NCI-H2107 treated with DMSO at 0.1 percent for 48 hours (cell line): ENCODE results near the gene SIN3B.
A peak's percentile ranks its signal among the peaks of the same experiment; 100 is the strongest.
"Not testable (repeated sequence)": the region's sequence is repeated elsewhere in the genome, so short reads cannot be mapped to it uniquely, and the experiment has no call there.

ENCODE experiments used
- DNase-seq: peaks from one replicate; lab custom pipeline; 2025; ENCODE audit not compliant: unreplicated experiment; lab: John Stamatoyannopoulos, UW

The SIN3B gene

DNA sequence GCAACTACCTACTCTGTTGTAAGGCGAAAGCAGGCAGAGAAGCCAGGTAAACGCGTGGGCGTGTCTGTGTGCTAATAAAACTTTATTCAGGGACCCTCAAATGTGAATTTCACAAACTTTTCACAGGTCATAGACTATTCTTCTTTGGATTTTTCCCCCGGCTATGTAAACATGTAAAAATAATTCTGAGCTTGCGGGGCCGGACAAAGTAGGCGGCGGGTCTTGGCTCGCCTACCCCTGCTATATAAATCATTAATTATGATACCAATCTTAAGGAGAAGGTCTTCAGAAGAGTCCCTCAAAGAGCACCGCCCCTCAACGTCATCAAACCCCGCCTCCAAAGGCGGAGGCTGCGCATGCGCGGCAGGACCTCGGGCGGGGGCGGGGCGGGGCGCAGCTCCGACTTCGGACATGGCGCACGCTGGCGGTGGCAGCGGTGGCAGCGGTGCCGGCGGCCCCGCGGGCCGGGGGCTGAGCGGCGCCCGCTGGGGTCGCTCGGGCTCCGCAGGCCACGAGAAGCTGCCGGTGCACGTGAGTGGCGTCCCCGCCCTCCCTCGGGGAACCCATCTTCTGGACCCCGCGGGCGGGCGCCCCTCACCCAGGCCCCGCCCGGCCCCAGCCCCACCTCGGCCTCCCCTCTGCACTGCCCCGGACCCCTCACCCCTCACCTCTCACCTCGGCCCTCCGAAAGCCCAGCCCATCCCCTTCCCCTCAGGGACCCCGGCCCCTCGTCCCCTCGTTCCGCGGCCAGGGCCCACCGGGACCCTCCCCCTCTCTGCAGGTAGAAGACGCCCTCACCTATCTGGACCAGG is at the start of gene SIN3B:
SIN3B (plus strand) TSS at position 389 of the 812 bp plus-strand sequence; CDS start at position 412, 23 bp downstream.
- peak; percentile 42 for DNase-seq

DNA sequence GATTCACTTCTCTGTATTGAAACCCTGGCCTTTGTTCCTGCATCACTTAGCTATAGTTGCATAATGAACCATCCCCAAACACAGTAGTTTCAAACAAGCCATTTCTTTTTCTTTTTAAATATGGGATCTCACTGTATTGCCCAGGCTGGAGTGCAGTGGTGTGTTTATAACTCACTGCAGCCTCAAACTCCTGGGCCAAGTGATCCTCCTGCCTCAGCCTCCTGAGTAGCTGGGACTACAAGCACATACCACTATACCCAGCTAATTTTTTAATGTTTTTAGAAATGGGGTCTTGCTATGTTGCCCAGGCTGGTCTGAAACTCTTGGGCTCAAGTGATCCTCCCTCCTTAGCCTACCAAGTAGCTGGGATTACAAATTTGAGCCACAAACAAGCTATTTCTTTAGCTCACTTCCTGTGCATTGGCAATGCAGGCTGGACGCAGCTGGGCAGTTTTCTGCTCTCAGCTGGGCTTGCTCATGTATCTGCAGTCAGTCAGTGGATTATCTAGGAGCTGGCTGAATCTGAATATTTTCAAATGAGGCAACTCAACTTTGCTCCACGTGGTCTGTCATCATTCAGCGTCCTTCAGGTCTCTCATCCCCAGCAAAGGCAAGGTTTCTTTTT is 49.5 kb upstream of the SIN3B start:
- DNase-seq, result no peak

- no peak for DNase-seq
These were observed 46.5 kb upstream of the SIN3B start for GRCh38 chr19:16782719-16783118.

DNA sequence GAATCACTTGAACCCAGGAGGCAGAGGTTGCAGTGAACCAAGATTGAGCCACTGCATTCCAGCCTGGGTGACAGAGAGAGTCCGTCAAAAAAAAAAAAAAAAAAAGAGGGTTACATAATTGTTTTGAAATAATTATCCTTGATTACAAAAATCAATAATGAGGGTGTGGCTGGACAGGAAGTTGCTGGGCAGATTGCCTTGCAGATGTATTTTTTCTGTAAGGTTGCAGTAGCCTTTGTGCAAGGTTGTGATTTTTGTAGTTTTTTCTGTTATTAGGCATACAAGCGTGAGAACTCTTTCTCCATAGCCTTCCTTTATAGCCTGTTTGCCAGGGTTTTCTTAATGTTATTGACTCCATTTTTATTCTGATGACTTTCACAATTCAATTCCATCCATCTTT is 40.7 kb upstream of the SIN3B start:
- no peak for DNase-seq

- DNase-seq, result no peak
These were observed 40.0 kb upstream of the SIN3B start for GRCh38 chr19:16789238-16789637.

DNA sequence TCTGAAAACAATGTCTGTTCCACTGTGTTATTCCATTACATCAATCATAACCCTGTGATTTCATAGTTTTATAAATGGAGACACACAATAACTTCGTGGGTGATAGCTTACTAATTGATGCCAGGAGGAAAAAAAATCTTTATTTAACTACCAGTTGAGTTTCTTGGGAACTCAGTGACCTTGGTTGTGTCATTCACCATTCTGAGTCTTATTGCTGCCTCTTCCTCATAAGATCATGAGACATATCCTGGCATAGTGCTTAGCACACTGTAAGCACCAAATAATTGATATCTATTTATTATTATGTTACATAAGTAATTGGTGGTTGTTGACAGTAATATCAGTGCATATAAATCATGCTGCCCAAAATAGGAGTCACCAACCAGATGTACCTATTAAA is 39.1 kb upstream of the SIN3B start:
- DNase-seq, result no peak

DNA sequence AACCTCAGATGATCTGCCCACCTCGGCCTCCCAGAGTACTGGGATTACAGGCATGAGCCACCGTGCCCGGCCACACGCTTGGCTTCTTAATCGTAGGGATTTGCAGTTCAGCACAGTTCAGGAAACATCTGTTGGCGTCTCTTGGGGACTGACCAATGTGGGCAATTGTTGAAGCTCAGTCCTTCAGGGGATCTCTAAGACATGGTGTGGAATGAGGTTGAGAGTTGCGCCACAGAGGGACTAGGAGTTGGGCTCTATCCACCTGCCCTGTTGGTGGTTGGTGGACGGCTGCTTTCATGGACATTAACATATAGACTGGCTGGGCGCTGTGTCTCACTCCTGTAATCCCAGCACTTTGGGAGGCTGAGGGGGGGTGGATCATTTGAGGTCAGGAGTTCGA is 37.3 kb upstream of the SIN3B start:
- DNase-seq, result no peak

DNA sequence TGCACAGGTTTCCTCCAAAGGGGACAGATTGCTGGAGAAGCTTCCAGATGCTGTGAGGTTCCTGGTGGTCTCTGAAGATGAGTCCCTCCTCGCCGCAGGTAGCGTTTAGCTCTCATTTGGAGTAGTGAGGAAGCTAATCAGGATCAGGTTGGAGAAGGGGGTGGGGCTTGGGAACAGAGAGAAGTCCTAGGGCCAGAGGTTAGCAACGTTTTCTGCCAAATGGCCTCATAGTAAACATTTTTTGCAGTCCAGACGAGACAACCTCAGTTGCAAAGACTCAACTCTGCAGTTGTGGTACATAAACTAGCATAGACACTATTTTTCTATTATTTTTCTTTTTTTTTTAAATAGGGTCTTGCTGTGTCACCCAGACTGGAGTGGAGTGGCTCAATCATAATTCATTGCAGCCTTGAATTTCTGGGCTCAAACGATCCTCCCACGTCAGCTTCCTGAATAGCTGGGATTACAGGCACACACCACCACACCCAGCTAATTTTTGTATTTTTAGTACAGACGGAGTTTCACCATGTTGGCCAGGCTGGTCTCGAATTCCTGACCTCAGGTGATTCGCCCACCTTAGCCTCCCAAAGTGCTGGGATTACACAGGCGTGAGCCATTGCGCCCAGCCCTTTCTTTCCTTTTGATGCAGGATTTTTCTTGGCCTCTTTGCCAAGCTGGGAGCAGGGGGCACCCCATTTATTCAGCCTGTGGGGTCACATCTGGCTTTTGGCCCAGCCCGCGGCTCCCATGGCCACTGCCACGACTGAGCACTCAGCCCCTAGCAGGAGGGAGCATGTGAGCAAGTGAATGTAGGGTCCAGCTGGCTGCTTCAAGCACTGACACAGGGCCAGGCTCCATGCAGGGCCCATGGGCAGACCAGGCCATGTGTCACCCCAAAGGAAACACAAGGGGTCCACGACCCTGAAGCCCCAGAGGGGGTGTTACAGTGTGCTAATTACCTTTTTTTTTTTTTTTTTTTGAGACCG is 34.4 kb upstream of the SIN3B start:
- no peak for DNase-seq

DNA sequence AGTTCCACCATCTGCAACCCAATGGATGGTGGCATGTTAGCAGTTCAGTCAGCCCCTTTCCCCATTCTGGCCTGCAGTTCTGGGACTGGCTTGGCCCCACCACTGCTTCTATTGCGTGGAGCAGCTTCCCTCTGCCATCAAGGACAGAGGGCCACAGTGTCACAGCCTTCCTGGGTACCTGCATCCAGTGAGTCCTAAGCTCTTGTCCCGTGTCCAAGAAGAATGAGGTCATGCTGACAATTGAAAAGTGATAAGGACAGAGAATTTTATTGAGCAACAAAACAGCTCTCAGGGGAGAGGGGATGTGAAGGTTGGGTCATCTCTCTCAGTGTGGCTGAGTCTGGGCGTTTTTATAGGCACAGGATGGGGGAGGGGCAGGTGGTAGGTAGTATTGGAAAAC is 33.5 kb upstream of the SIN3B start:
- DNase-seq, result no peak

- DNase-seq, result no peak
These were observed 31.3 kb upstream of the SIN3B start for GRCh38 chr19:16797876-16798275.

GRCh38 chr19:16798326-16798725 is 30.9 kb upstream of the SIN3B start:
- DNase-seq, result not testable (repeated sequence)

DNA sequence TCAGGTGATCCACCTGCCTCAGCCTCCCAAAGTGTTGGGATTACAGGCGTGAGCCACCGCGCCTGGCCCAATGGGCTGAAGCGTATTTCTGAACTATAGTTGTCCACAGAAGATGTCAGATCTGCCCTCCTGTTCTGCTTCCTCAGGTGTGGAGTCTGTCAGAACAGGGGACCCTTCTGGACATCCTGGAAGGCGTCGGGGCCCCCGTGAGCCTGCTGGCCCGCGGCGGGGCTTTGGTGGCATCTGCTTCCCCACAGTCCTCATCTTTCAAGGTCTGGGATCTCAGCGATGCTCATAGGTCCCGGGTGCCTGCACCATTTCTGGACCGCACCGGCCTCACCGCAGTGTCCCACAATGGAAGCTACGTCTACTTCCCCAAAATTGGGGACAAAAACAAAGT is 29.5 kb upstream of the SIN3B start:
- DNase-seq, result no peak

GRCh38 chr19:16801600-16802013 is 27.6 kb upstream of the SIN3B start:
- peak; percentile 6 for DNase-seq

GRCh38 chr19:16804176-16804575 is 25.0 kb upstream of the SIN3B start:
- DNase-seq, result no peak

DNA sequence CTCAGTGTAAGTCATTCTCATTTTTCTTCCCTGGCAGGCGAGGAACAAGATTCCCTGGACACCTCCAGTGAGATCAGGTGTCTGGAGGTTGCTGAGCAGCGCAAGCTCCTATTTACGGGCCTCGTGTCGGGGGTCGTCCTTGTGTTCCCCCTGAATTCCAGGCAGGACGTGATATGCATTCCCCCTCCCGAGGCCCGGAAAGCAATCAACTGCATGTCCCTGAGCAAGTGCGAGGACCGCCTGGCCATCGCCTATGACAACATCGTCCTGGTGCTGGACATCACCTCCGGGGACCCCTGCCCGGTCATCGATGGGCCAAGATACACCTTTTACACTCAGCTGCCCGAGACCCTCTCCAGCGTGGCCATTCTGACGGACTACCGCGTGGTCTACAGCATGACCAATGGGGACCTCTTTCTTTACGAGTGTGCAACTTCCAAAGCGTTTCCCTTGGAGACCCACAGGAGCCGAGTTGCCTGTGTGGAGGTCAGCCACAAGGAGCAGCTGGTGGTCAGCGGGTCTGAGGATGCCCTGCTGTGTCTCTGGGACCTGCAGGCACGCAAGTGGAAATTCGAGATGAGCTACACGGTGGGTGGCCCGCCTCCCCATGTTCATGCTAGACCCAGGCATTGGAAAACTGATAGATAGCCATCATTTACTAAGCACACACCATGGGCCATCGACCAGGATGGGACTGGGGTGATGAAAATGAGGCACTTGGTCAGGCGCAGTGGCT is 21.5 kb upstream of the SIN3B start:
- no peak for DNase-seq

GRCh38 chr19:16814526-16815100 is 14.6 kb upstream of the SIN3B start:
- no peak for DNase-seq

DNA sequence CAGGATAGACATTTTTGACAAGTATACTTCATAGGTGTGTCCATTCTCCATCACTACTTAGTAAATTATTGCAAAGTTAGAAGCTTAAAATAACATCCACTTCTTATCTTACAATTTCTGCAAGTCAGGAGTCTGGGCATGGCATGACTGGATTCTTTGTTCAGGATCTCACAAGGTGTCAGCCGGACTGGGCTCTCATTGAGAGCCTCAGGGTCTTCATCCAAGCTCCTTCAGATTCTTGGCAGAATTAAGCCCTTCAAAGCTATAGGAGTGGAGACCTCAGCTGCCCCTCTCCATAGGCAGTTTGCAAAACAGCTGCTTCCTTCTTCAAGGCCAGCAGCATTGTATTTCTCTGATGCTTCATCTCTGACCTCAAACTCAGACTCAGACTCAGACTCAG is 9.1 kb upstream of the SIN3B start:
- no peak for DNase-seq

GRCh38 chr19:16821081-16821480 is 8.1 kb upstream of the SIN3B start:
- DNase-seq, result no peak

GRCh38 chr19:16822648-16823047 is 6.5 kb upstream of the SIN3B start:
- DNase-seq, result no peak

- DNase-seq, result no peak
These were observed 4.4 kb upstream of the SIN3B start for GRCh38 chr19:16824658-16825311.
